GM19468 (cell line): ENCODE data around the gene OGDH.

Experiments
- ATAC-seq: cut with Tn5 transposase; IDR thresholded peaks from one replicate; pipeline ENCODE4 v1.9.1; 2021; ENCODE audit warnings: mild to moderate bottlenecking, moderate library complexity, moderate number of reproducible peaks; ENCODE audit not compliant: unreplicated experiment; ENCODE audit errors: extremely low read depth

Gene OGDH

DNA sequence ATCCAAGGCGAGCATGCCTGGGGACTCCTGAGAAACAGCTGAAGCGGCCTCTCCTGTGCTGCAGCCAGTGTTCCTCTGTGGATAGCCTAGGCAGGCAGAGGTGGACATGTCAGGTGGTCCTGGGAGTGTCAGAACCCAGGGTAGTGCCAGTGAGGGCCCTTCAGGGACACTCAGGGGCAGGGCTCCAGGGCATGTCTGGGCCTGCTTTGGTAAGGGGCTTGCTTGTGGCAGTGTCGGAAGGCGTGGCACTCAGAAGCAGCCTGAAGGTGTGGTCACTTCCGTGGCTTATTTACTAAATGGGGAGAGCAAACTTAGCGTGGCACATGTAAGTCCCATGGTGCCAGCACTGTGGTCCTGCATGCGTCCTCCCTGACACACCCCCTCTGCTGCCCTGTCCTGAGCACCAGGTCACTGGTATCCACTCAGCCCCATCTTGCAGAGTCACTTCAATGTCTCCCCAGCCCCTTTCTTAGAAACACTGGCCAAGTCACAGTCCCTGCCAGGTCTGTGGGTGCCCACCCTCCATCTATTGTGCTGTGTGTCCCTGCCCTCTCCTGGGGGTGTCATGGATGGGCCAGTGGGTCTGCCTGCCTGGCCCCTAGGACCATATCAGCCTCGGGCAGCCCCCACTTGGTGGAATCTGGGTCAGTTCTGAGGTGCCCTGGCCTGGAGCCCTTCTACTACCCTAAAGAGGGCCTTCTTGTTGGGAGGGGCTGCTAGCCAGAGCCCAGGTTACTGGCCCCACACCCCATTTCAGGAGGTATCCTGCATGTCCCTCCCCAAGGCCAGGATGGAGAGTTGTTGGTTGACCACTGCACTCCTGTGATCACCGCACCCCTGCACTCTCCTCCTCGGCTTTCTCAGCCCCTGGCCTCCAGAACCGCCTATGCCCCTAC is 148.6 kb downstream of the OGDH start:
- no peak for ATAC-seq

DNA sequence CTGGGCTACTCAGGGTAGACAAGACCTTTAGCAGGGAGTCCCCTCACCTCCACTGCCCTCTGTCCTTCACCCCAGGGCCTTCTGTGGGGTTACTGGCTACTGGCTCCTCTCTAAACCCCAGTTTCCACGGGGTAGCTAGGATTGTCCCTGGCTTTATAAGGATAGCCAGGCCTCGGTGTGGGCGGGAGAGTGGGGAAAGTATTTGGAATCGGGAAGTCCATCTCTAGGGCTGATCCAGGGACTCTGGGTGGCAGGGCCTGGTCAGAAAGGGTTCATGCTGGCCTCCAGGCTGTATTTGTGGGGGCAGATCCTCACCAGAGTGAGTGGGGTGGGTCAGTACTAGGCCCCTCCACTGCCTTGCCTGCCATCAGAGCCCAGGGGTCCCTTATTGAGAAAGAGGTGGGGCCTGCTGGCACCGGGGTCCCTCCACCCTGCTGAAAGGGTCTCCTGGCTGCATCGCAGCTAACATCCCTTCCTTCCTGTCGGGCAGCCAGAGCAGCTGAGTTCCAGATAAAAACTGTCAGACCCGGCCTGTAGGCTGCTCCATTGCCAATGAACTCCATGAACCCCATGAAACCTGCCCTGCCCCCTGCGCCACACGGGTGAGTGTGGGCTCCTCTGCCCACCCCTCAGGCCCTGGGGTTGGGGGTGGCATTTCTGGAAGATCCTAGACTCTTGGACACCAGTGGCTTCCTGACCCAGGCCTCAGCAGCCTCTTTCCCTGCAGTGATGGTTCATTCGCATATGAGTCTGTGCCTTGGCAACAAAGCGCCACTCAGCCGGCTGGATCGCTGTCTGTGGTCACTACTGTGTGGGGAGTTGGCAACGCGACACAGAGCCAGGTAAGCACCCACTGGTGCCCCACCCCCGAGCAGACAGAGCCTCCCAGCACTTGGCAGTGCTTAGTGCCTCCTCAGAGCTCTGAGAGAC is 149.5 kb downstream of the OGDH start:
- no peak for ATAC-seq

DNA sequence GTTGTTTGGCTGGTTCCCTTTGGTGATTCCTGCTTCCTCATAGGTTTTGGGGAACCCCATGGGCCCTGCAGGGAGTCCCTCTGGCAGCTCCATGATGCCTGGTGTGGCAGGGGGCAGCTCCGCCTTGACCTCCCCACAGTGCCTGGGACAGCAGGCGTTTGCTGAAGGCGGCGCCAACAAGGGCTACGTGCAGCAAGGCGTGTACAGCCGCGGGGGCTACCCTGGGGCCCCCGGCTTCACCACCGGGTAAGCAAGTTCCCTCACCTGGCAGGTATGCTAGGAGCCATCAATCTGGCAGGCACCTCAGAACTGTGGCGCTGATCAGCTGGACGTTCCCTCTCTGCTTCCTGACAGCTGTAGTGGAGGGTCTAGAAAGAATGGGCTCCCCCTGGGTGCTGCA is 150.5 kb downstream of the OGDH start:
- ATAC-seq: no peak

DNA sequence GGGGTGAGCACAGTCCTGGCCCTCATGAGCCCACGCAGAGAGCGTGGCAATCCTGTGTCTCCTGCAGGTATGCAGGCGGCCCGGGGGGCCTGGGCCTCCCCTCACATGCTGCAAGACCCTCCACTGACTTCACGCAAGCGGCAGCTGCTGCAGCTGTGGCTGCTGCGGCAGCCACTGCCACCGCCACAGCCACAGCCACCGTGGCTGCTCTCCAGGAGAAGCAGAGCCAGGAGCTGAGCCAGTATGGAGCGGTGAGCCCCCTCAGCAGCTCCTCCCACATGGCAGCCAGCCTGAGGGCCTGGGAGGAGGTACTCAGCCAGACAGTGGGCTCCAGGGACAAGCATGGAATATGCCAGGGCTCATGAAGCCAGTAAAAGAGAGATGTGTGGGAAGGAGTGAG is 150.9 kb downstream of the OGDH start:
- ATAC-seq: no peak

DNA sequence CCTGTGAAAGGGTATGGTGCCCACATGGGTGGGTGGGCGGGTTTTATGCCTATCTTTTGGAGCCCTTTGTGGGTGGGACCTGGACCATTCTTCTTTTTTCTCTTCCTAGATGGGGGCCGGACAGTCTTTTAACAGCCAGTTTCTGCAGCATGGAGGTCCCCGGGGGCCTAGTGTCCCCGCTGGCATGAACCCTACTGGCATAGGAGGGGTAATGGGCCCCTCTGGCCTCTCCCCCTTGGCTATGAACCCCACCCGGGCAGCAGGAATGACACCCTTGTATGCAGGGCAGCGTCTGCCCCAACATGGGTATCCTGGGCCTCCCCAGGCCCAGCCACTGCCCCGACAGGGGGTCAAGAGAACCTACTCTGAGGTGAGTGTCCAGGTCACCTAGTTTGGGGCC is 151.3 kb downstream of the OGDH start:
- ATAC-seq: no peak
